ENCODE data around the gene DTX4. TPM values are rescaled to one million over a fixed set of nuclear protein-coding genes. Genes with fewer than 3 reads are reported as not detected.

DTX4 gene
- 5.9 TPM in 2 replicates for total RNA-seq

GRCh38 chr11:59171508-59172322, at the start of gene DTX4:
Gene DTX4 (plus strand): TSS chr11:59172132. CDS start chr11:59172596, 464 bp downstream.

DNA sequence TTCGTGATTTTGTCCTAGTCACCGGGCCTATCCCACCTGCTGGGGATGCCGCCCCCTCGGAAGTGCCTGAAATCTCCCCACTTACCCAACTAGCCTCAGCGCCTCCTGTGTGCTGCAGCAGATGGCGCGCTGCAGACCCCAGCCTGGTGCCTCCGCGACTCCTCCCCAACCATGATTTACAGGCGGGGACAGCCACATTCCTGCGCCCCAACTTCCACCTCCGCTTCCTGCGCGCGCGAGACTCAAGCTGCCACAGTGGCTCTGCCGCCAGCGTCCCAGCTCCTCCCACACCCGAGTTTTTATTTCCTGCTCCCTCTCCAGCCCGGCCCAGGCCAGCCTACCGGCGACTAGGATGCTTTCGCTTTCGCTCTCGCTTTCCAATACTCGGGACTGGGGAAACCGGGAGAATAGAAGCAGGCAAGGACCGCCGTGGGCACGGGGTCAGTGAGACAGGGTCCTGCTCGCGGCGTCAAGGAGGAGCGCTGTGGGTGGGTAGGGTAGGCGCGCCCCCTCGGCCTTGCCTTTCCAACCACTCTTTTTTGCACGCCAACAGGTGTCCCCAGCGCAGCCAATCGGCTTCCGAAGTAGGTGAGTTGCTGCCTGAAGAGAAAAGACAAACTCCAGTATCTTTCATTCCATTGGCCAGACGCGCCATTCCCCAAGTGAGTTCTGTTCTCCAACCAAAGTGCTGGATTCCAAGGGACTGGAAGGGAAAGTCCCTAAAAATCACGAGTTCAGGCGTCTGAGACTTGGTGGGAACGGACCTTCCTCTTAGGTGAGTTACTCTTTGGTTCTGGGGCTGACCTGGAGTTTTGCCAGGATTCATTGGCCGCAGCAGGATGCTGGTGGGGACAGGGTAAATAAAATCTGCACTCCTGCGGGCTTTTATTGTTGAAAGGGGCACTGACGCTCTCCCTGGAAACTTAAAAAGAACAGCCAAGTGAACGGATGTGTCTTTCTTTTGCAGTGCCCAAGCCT, 29.1 kb upstream of the DTX4 start, which contains the start of gene FAM111A:
TSS of gene FAM111A (plus strand) at position 327 of the 978 bp plus-strand sequence. CDS start 6,017 bp downstream, outside the sequence.

GRCh38 chr11:59212744-59213631, 41.1 kb downstream of the DTX4 start, which contains the start of gene MPEG1:
Gene MPEG1 (minus strand): TSS chr11:59212927. CDS start chr11:59212865, 62 bp downstream.

Other genes with a start within 250 kb of the DTX4 start
- gene GLYATL1, start 232.6 kb upstream of the DTX4 start, total RNA-seq: 0.16 and 0.19 TPM in 2 replicates
- not detected in 2 replicates for gene GLYATL1B, start 85.8 kb upstream of the DTX4 start, total RNA-seq
- gene FAM111B, start 64.9 kb upstream of the DTX4 start, total RNA-seq: 2.3 and 10.9 TPM in 2 replicates
- gene FAM111A, start 29.3 kb upstream of the DTX4 start, total RNA-seq: 11.5 and 23.6 TPM in 2 replicates
- gene MPEG1, start 40.8 kb downstream of the DTX4 start, total RNA-seq: not detected in 2 replicates
- gene OR5AN1, start 186.8 kb downstream of the DTX4 start, total RNA-seq: not detected in 2 replicates